Measurements from ENCODE around the gene OVOL1.
A peak's percentile ranks its signal among the peaks of the same experiment; 100 is the strongest.

Gene OVOL1

DNA sequence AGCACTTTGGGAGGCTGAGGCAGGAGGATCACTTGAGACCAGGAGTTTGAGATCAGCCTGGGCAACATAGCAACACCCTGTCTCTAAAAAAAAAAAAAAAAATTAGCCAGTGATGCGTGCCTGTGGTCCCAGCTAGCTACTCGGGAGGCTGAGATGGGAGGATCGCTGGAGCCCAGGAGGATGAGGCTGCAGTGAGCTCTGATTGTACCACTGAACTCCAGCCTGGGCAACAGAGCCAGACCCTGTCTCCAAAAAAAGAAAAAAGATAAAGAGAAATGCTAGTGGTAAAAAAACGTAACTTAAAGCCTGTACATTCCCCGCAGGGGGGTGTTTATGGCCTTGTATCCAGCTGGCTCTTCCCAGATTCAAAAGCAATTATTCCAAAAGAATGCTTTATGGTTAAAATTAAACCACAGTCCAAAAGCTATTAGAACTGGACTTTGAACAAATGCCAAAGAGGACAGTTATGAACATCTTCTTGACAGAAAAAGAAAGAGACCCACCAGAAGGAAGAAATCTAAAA is 30.5 kb downstream of the OVOL1 start:
- no peak for DNase-seq (ENCODE audit: low spot score)
- H3K27ac ChIP-seq, result peak overlapping the region; percentile 81
- ChIA-PET POLR2A (ENCODE audit: low non-redundant PET) (interaction anchor here (0.5 kb wide), 1 partner anchor 117 kb away, joined by 5 read pairs; no protein-coding TSS in a partner anchor), CTCF (interaction anchor here (0.5 to 3.9 kb wide), 12 partner anchors 10 to 205 kb away, joined by 3 to 37 read pairs (median 4); partner anchors contain the start of genes AP5B1, CCDC85B, KAT5 and RNASEH2C)
- TF ChIP-seq, protein P1, sequence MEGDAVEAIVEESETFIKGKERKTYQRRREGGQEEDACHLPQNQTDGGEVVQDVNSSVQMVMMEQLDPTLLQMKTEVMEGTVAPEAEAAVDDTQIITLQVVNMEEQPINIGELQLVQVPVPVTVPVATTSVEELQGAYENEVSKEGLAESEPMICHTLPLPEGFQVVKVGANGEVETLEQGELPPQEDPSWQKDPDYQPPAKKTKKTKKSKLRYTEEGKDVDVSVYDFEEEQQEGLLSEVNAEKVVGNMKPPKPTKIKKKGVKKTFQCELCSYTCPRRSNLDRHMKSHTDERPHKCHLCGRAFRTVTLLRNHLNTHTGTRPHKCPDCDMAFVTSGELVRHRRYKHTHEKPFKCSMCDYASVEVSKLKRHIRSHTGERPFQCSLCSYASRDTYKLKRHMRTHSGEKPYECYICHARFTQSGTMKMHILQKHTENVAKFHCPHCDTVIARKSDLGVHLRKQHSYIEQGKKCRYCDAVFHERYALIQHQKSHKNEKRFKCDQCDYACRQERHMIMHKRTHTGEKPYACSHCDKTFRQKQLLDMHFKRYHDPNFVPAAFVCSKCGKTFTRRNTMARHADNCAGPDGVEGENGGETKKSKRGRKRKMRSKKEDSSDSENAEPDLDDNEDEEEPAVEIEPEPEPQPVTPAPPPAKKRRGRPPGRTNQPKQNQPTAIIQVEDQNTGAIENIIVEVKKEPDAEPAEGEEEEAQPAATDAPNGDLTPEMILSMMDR (conservative IDR thresholded peaks at IDR 0.05; ENCODE audit: low read depth), result no peak

DNA sequence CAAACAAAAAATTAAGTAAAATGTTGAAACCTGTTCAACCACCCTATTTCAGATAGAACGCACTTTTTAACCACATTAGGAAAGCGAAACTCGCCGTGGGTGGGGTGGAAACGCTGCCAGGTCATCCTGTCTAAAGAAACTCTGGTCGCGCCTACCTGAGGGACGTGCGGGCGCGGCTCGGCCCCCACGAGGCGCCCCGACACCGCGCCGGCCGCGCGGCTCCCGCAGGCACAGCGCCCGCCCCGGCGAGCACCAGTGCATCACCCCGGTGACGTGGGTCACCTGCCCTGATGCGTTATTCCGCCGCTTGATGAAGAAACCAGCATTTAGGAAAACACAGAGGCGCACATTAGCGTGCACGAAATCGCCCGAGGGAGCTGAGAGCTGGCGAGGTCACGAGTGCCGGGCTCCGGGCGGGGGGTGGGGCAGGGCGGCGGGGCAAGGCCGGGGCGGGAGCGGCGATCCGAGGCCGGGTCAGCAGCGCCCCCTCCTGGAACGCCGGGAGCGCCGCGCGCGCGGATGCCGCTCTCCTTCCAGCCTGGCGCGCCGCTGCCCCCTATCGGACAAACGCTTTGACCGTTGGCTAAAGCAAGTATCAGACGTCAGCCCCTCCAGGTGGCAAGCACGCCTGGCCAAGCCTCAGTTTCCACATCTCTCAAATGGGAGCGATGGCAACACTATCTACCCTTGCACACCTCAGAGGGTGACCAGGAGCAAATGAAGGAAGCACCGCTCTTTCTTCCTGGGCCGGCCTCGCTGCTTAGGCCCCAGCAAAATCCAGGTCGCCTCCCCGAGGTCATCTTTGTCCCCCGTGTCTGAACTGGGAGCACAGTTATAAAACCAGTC is 31.2 kb downstream of the OVOL1 start:
- H3K27ac ChIP-seq, result peak overlapping the region; percentile 81
- POLR2A ChIA-PET (ENCODE audit: low non-redundant PET), result interaction anchor here (0.5 kb wide), 1 partner anchor 117 kb away, joined by 5 read pairs; no protein-coding TSS in a partner anchor
- CTCF ChIA-PET, result interaction anchor here (0.5 to 3.9 kb wide), 16 partner anchors 11 to 180 kb away, joined by 3 to 37 read pairs (median 4); partner anchors contain the start of genes AP5B1, CCDC85B, KAT5 and RNASEH2C

DNA sequence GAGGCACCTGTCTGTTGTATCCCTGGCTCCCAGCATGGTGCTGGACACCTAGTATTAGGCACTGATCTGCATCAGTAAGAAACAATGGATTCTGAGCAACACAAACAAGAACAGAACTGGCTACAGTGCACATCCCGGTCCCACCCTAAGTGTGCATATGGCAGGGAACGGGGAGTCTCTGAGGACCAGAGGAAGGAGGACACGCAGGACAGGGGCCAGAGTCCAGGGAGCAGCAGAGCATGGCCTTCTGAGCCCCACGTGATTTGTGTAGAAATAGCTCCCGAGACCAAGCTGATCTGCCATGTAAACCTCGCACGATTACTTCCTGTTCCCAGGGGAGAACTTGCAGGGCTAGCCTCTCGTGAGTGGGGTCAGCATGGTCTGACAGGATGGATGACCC is 34.2 kb downstream of the OVOL1 start:
- TF ChIP-seq, protein P1 (conservative IDR thresholded peaks at IDR 0.05; ENCODE audit: low read depth), result no peak
- H3K27ac ChIP-seq, result no peak overlapping the region
- no peak for DNase-seq (ENCODE audit: low spot score)
- POLR2A ChIA-PET (ENCODE audit: low non-redundant PET), result interaction anchor here (0.6 kb wide), 1 partner anchor 76 kb away, joined by 12 read pairs; no protein-coding TSS in a partner anchor
- CTCF ChIA-PET, result no interaction called here

More for the DNA sequence above, 31.2 kb downstream of the OVOL1 start:
- TF ChIP-seq, protein P1 (conservative IDR thresholded peaks at IDR 0.05; ENCODE audit: low read depth), result peak; percentile 99
- peak; percentile 86 for DNase-seq (ENCODE audit: low spot score)

DNA sequence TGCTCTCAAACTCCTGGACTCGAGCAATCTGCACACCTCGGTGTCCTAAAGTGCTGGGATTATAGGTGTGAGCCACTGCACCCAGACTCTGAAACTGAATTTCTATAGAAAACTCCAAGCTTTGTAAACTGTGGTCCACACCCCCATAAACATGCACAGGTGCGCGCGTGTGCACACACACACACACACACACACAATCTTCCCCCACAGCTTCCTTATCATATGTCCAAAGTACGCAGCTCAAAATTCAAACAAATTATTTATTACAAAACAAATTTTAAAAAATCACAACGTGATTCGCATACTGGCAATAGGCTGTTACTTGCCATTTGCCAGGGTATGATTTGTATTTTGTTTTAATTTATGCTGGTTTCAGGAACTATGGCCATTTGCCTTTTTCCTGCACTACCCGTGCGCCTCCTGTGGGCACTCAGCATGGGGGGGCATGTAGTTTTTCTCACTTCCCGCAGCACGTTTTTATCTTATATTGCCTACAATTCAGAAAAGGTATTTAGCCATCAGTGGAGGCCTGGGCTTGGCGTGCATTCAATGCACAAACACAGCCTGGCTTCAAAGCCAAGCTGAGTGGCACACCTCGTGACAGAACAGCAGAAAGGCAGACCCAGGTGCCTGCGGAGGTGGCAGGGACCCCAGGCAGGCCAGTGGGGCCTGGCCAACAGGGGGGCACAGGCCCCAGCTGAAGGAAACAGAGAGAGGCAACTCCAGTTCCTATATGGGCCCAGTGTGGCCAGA is 36.1 kb downstream of the OVOL1 start:
- DNase-seq (ENCODE audit: low spot score), result no peak
- H3K27ac ChIP-seq, result no peak overlapping the region
- TF ChIP-seq, protein P1 (conservative IDR thresholded peaks at IDR 0.05; ENCODE audit: low read depth), result no peak
- CTCF ChIA-PET, result no interaction called here
- POLR2A ChIA-PET (ENCODE audit: low non-redundant PET), result no interaction called here

DNA sequence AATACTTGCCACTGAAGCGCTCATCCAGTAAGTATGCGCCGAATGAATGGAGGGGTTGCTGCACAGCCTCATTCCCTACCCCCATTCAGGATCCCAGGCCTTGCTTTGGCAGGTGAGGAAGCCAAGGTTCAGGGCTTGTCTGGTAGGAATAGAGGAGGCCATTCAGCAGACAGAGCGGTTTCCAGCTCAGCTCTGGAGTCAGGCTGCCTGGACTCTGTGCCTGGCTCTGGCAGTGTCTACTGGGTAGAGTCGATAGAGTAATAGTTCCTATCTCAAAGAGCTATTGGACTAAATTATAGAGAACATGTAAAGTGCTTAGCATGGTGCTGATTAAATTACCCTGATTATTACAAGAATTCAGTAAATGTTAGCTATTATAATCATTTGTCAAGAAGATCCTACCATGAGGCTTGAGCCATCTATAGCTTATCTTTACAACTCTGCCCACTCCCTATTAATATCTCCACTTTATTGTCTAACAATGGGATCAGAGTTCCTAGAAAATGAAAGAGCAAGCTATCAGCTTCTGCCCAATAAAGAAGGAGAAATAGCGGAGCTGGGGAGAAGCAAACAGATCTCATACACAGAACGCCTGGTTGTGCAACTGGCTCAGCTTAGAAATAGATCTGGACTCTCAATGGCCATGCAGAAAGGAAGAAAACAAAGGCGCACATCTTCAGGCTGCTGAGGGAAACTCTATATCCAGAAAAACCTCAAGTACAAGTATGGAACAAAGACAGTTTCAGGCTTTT is 40.3 kb downstream of the OVOL1 start:
- no peak overlapping the region for H3K27ac ChIP-seq
- no peak for DNase-seq (ENCODE audit: low spot score)
- ChIA-PET CTCF (no interaction called here), POLR2A (ENCODE audit: low non-redundant PET) (no interaction called here)
- TF ChIP-seq, protein P1 (conservative IDR thresholded peaks at IDR 0.05; ENCODE audit: low read depth), result no peak
